ENCODE measurements around the gene PPL. TPM values are rescaled to one million over a fixed set of nuclear protein-coding genes. Genes with fewer than 3 reads are reported as not detected.
"Not testable (repeated sequence)": the region's sequence is repeated elsewhere in the genome, so short reads cannot be mapped to it uniquely, and the experiment has no call there.

Gene PPL
- total RNA-seq, 4 donors from 2014 or later, result 31.3 to 97.6 (median 59.5) TPM

GRCh38 chr16:4904108-4904941, 32.6 kb downstream of the PPL start:
- TF ChIP-seq CTCF (IDR thresholded peaks at IDR 0.05), result no peak
- ATAC-seq (ENCODE audit: low FRiP score) (no peak), DNase-seq (ENCODE audit: low spot score) (no peak)

GRCh38 chr16:4902038-4902437, 34.9 kb downstream of the PPL start:
- DNase-seq (ENCODE audit: low spot score) (no peak), ATAC-seq (ENCODE audit: low FRiP score) (no peak)
- TF ChIP-seq CTCF (IDR thresholded peaks at IDR 0.05), result no peak

- ATAC-seq (ENCODE audit: low FRiP score), result peak; percentile 35
- DNase-seq (ENCODE audit: low spot score), result no peak
- TF ChIP-seq CTCF (IDR thresholded peaks at IDR 0.05), result no peak
Observed at GRCh38 chr16:4900750-4901149, 36.2 kb downstream of the PPL start.

- ATAC-seq (ENCODE audit: low FRiP score), result no peak
- DNase-seq (ENCODE audit: low spot score), result no peak
- TF ChIP-seq CTCF (IDR thresholded peaks at IDR 0.05), result no peak
Observed at GRCh38 chr16:4900036-4900435, 36.9 kb downstream of the PPL start.

GRCh38 chr16:4899474-4899846, 37.5 kb downstream of the PPL start:
- no peak for TF ChIP-seq CTCF (IDR thresholded peaks at IDR 0.05)
- ATAC-seq (ENCODE audit: low FRiP score) (no peak), DNase-seq (ENCODE audit: low spot score) (no peak)

GRCh38 chr16:4898811-4899473, 38.0 kb downstream of the PPL start:
- no peak for TF ChIP-seq CTCF (IDR thresholded peaks at IDR 0.05)
- DNase-seq (ENCODE audit: low spot score), result no peak
- no peak for ATAC-seq (ENCODE audit: low FRiP score)

- no peak for TF ChIP-seq CTCF (IDR thresholded peaks at IDR 0.05)
- ATAC-seq (ENCODE audit: low FRiP score) (no peak), DNase-seq (ENCODE audit: low spot score) (no peak)
Observed at GRCh38 chr16:4897328-4897727, 39.6 kb downstream of the PPL start.

- ATAC-seq (ENCODE audit: low FRiP score); DNase-seq (ENCODE audit: low spot score): not testable (repeated sequence)
Observed at GRCh38 chr16:4896761-4897160, 40.2 kb downstream of the PPL start.
